ENCODE data around the gene ABCA13. TPM values are rescaled to one million over a fixed set of nuclear protein-coding genes. Genes with fewer than 3 reads are reported as not detected.

The ABCA13 gene
- total RNA-seq, 1 donor from 2014 or later, result 0.44 TPM

DNA sequence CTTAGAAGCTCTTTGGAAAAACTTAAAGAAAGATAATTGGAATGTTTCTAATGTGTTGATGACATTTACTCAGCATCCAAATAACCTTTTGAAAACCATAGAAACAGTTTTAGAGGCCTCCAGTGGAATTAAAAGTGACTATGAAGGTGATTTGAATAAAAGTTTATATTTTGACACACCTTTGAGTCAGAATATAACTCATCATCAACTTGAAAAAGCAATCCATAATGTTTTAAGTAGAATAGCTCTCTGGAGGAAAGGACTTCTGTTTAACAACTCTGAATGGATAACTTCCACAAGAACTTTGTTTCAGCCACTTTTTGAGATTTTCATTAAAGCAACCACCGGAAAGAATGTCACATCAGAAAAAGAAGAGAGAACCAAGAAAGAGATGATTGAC is 108.2 kb downstream of the ABCA13 start:
- Mint-ChIP-seq H3K4me3 (ENCODE audit: unreplicated experiment) (no peak overlapping the region), H3K36me3 (ENCODE audit: low read depth, unreplicated experiment) (no peaks in the 10 kb centered on the region), H3K9me3 (ENCODE audit: unreplicated experiment) (no peaks in the 10 kb centered on the region), H3K4me1 (ENCODE audit: unreplicated experiment) (no peaks in the 10 kb centered on the region), H3K27ac (ENCODE audit: unreplicated experiment) (no peak overlapping the region), H3K27me3 (ENCODE audit: unreplicated experiment) (no peaks in the 10 kb centered on the region)
- no peak for DNase-seq (ENCODE audit: low spot score)
- TF ChIP-seq, protein P1, sequence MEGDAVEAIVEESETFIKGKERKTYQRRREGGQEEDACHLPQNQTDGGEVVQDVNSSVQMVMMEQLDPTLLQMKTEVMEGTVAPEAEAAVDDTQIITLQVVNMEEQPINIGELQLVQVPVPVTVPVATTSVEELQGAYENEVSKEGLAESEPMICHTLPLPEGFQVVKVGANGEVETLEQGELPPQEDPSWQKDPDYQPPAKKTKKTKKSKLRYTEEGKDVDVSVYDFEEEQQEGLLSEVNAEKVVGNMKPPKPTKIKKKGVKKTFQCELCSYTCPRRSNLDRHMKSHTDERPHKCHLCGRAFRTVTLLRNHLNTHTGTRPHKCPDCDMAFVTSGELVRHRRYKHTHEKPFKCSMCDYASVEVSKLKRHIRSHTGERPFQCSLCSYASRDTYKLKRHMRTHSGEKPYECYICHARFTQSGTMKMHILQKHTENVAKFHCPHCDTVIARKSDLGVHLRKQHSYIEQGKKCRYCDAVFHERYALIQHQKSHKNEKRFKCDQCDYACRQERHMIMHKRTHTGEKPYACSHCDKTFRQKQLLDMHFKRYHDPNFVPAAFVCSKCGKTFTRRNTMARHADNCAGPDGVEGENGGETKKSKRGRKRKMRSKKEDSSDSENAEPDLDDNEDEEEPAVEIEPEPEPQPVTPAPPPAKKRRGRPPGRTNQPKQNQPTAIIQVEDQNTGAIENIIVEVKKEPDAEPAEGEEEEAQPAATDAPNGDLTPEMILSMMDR (IDR thresholded peaks at IDR 0.05; ENCODE audit: unreplicated experiment), result no peak

DNA sequence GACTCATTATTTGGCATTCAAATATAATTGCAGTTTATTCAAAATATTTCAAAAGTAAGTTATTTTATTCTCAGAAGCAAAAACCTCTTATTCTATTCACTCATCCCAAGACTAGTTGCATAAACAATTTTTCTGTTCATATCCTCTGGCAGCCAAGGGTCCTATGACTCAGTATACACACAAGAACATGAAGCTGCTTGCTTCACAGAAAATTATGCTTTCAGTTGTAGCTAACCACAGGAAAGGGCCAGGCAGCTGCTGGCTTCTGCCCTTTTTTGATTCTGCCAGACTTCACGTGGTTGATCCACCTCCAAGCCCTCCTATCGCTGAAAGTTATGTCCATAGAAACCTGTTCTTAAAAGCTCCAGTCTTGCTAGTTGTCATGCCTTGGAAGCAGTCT is 108.8 kb downstream of the ABCA13 start:
- Mint-ChIP-seq H3K4me1 (ENCODE audit: unreplicated experiment) (no peaks in the 10 kb centered on the region), H3K4me3 (ENCODE audit: unreplicated experiment) (no peak overlapping the region), H3K36me3 (ENCODE audit: low read depth, unreplicated experiment) (no peaks in the 10 kb centered on the region), H3K9me3 (ENCODE audit: unreplicated experiment) (no peaks in the 10 kb centered on the region), H3K27ac (ENCODE audit: unreplicated experiment) (no peak overlapping the region), H3K27me3 (ENCODE audit: unreplicated experiment) (no peaks in the 10 kb centered on the region)
- TF ChIP-seq, protein P1 (IDR thresholded peaks at IDR 0.05; ENCODE audit: unreplicated experiment), result no peak
- DNase-seq (ENCODE audit: low spot score), result no peak

DNA sequence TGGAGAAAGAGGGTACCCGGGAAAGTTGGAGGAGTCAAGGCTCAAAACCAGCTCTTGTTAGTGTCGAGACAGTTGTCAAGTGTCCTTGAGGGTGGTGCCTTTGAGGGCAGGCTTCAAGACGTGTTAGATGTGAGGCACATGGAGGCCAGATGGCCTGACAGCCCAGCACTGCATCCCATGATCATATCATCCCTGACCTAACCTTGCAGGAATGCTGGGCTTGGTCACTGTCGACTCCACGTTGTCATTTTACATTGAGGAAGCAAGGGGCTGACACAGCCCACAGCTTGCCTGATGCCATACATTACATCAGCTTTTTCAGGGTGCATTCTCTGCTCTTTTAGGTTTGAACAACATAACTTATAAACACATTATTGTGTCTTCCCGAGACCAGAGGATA is 114.1 kb downstream of the ABCA13 start:
- Mint-ChIP-seq H3K4me1 (ENCODE audit: unreplicated experiment) (peaks cover 4% of the 10 kb centered on the region), H3K4me3 (ENCODE audit: unreplicated experiment) (no peak overlapping the region), H3K27ac (ENCODE audit: unreplicated experiment) (no peak overlapping the region), H3K9me3 (ENCODE audit: unreplicated experiment) (no peaks in the 10 kb centered on the region), H3K27me3 (ENCODE audit: unreplicated experiment) (peaks cover 3% of the 10 kb centered on the region), H3K36me3 (ENCODE audit: low read depth, unreplicated experiment) (no peaks in the 10 kb centered on the region)
- DNase-seq (ENCODE audit: low spot score), result no peak
- TF ChIP-seq, protein P1 (IDR thresholded peaks at IDR 0.05; ENCODE audit: unreplicated experiment), result no peak

DNA sequence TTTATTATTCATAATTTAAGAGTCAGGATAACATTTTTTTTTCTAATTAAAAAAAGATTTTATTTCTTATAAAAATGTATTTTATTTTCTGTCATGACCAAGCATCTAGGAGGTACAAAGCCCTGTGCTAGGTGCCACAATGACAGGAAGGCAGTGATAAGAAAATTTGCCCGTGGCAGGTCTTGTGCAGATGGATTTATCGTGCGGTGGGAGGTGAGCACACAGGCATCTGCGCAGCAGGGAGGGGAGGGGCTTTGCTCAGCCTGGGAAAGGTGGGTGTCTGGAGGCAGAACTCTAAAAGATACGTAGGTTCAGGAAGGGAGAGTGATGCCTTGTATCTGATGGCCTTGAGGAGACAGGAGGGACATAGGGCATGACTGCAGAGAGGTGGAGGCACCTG is 115.6 kb downstream of the ABCA13 start:
- Mint-ChIP-seq H3K4me1 (ENCODE audit: unreplicated experiment) (peaks cover 4% of the 10 kb centered on the region), H3K27me3 (ENCODE audit: unreplicated experiment) (peaks cover 3% of the 10 kb centered on the region), H3K4me3 (ENCODE audit: unreplicated experiment) (no peak overlapping the region), H3K9me3 (ENCODE audit: unreplicated experiment) (no peaks in the 10 kb centered on the region), H3K27ac (ENCODE audit: unreplicated experiment) (no peak overlapping the region), H3K36me3 (ENCODE audit: low read depth, unreplicated experiment) (no peaks in the 10 kb centered on the region)
- no peak for DNase-seq (ENCODE audit: low spot score)
- TF ChIP-seq, protein P1 (IDR thresholded peaks at IDR 0.05; ENCODE audit: unreplicated experiment), result no peak

DNA sequence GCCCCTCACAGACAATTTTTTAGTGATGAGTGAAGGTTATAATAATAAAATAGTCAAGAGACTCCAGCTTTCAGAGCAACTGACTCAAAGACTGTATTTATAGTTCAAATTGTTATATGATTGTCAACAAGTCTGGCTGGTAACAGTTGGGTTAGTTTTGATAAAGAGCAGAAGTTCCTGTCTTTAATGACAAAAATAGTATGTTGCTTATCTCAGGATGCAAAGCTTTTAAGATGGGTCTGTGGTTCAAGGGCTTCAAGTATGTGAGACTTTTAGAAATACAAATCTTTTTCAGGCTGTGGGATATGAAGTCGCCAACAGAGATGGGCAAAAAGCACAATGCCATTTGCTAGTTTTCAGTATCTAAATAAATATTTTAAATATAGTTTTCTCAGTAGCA is 118.4 kb downstream of the ABCA13 start:
- TF ChIP-seq, protein P1 (IDR thresholded peaks at IDR 0.05; ENCODE audit: unreplicated experiment), result no peak
- H3K36me3 Mint-ChIP-seq (ENCODE audit: low read depth, unreplicated experiment), result no peaks in the 10 kb centered on the region
- H3K9me3 Mint-ChIP-seq (ENCODE audit: unreplicated experiment), result no peaks in the 10 kb centered on the region
- peaks cover 4% of the 10 kb centered on the region for H3K4me1 Mint-ChIP-seq (ENCODE audit: unreplicated experiment)
- H3K4me3 Mint-ChIP-seq (ENCODE audit: unreplicated experiment), result no peak overlapping the region
- no peak overlapping the region for H3K27ac Mint-ChIP-seq (ENCODE audit: unreplicated experiment)
- peaks cover 3% of the 10 kb centered on the region for H3K27me3 Mint-ChIP-seq (ENCODE audit: unreplicated experiment)
- no peak for DNase-seq (ENCODE audit: low spot score)

Data from endothelial cell (in vitro differentiated cells).